ENCODE data around the gene ADGRA1. TPM values are rescaled to one million over a fixed set of nuclear protein-coding genes. Genes with fewer than 3 reads are reported as not detected.

ADGRA1 gene
- total and polyA plus RNA-seq, 2 of the 13 experiments (the other 11 are each of a cell fraction or from before 2014, with no cell fraction given): not detected

GRCh38 chr10:133059571-133059970 is 28.2 kb upstream of the ADGRA1 start:
- no TSS peak for BruUV-seq (replicated peaks)
- intact Hi-C loops (cut with micrococcal nuclease; ENCODE audit: unreplicated experiment) (no loop called here), in situ Hi-C loops (cut with HindIII; ENCODE audit: extremely low pct_ligation_motif_present, low pct_unique_long_range_greater_than_20kb) (no loop called here)
- no peaks in the 10 kb centered on the region for H3K9me3 ChIP-seq (ENCODE audit: low read length)
- no peaks in the 10 kb centered on the region for H4K20me1 ChIP-seq (ENCODE audit: insufficient read depth, low read length)
- DNase-seq (ENCODE audit: low spot score) (no peak), FAIRE-seq (no peak), ATAC-seq (no peak)
- H3K9ac ChIP-seq (ENCODE audit: insufficient read depth, low read depth, low read length): no peak overlapping the region
- ChIA-PET POLR2A (no interaction called here), CTCF (ENCODE audit: low intra/inter-chr PET ratio, low total read pairs) (no interaction called here)
- no peak overlapping the region for H2AFZ ChIP-seq (ENCODE audit: low read length)
- H3K4me3 ChIP-seq (replicated peaks in 1 of 3; ENCODE audit: insufficient read depth in 1 of 3, low read depth in 2 of 3, low read length in 3 of 3): no peak overlapping the region
- no peak overlapping the region for H3K27ac ChIP-seq (ENCODE audit: extremely low read length, insufficient read depth, low read length)
- H3K79me2 ChIP-seq (ENCODE audit: insufficient read depth, low read length): no peaks in the 10 kb centered on the region
- peaks cover 17 to 64% of the 10 kb centered on the region in 2 experiments for H3K27me3 ChIP-seq (ENCODE audit: control insufficient read depth in 1 of 2, insufficient read depth in 2 of 2, low read length in 2 of 2)
- no peak overlapping the region for H3K4me2 ChIP-seq (ENCODE audit: low read depth, low read length)
- WGBS (ENCODE audit: low lambda C conversion rate): 33% methylated on average over 6 of the region's 9 CpGs
- H3K36me3 ChIP-seq (replicated peaks in 1 of 2; ENCODE audit: control insufficient read depth in 1 of 2, insufficient read depth in 2 of 2, low read length in 2 of 2): no peaks in the 10 kb centered on the region
- TF ChIP-seq NR0B2 (CRISPR knock-in tag; IDR thresholded peaks at IDR 0.05) (no peak), PAXIP1 (CRISPR knock-in tag; conservative IDR thresholded peaks at IDR 0.05) (no peak), SNAPC2 (CRISPR knock-in tag; IDR thresholded peaks at IDR 0.05) (no peak), RCOR2 (CRISPR knock-in tag; IDR thresholded peaks at IDR 0.05) (no peak), ZNF577 (CRISPR knock-in tag; IDR thresholded peaks at IDR 0.05; ENCODE audit: borderline replicate concordance, low read depth) (no peak), NFATC3 (CRISPR knock-in tag; IDR thresholded peaks at IDR 0.05) (no peak)
- TF ChIP-seq, protein P1, sequence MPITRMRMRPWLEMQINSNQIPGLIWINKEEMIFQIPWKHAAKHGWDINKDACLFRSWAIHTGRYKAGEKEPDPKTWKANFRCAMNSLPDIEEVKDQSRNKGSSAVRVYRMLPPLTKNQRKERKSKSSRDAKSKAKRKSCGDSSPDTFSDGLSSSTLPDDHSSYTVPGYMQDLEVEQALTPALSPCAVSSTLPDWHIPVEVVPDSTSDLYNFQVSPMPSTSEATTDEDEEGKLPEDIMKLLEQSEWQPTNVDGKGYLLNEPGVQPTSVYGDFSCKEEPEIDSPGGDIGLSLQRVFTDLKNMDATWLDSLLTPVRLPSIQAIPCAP (CRISPR knock-in tag; IDR thresholded peaks at IDR 0.05; ENCODE audit: low read depth): no peak
- no peaks in the 10 kb centered on the region for H3K4me1 ChIP-seq (ENCODE audit: insufficient read depth, low read length)

All from HepG2 (cell line).